ENCODE measurements around the gene VRK3.

GRCh38 chr19:49936549-49936948 is 88.6 kb downstream of the VRK3 start:
- TF ChIP-seq, protein P1, sequence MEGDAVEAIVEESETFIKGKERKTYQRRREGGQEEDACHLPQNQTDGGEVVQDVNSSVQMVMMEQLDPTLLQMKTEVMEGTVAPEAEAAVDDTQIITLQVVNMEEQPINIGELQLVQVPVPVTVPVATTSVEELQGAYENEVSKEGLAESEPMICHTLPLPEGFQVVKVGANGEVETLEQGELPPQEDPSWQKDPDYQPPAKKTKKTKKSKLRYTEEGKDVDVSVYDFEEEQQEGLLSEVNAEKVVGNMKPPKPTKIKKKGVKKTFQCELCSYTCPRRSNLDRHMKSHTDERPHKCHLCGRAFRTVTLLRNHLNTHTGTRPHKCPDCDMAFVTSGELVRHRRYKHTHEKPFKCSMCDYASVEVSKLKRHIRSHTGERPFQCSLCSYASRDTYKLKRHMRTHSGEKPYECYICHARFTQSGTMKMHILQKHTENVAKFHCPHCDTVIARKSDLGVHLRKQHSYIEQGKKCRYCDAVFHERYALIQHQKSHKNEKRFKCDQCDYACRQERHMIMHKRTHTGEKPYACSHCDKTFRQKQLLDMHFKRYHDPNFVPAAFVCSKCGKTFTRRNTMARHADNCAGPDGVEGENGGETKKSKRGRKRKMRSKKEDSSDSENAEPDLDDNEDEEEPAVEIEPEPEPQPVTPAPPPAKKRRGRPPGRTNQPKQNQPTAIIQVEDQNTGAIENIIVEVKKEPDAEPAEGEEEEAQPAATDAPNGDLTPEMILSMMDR (conservative IDR thresholded peaks at IDR 0.05; ENCODE audit: low read length): no peak
- TF ChIP-seq EZH2phosphoT487 (IDR thresholded peaks at IDR 0.05; ENCODE audit: borderline replicate concordance): no peak
